ENCODE measurements around the gene THSD4.

THSD4 gene

DNA sequence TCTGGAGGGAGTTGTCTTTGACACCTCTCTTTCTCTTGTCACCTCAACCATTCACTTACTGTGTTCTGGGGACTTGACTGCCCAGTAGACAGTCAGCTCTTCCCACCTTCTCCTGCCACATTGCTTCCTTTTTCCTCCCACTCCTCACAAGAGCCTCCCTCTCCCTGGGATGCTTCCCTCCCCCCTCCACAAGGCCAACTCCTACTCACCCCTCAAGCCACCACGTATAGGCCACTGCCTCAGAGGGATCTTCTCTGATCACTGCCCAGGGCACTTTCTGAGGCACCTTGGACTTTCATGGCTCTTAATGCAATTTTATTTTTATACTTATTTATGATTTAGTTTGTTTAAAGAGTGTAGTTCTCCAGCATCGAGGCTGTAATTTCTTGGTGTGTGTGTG lies 23.2 kb downstream of the THSD4 start:
- H3K36me3 ChIP-seq (ENCODE audit: control insufficient read depth in 1 of 2, insufficient read depth in 2 of 2, low read length in 2 of 2), result no peaks in the 10 kb centered on the region
- no peaks in the 10 kb centered on the region for H3K9me3 ChIP-seq (ENCODE audit: control insufficient read depth in 1 of 2, low read length in 2 of 2)
- no peak overlapping the region for H3K27ac ChIP-seq (ENCODE audit: low read length)
- no peaks in the 10 kb centered on the region for H3K4me1 ChIP-seq (ENCODE audit: control insufficient read depth in 1 of 2, insufficient read depth in 2 of 2, low read length in 2 of 2)
- H3K27me3 ChIP-seq (ENCODE audit: low read depth, low read length), result no peaks in the 10 kb centered on the region
- H3K4me3 ChIP-seq (ENCODE audit: low read depth in 1 of 2, low read length in 2 of 2), result no peak overlapping the region

DNA sequence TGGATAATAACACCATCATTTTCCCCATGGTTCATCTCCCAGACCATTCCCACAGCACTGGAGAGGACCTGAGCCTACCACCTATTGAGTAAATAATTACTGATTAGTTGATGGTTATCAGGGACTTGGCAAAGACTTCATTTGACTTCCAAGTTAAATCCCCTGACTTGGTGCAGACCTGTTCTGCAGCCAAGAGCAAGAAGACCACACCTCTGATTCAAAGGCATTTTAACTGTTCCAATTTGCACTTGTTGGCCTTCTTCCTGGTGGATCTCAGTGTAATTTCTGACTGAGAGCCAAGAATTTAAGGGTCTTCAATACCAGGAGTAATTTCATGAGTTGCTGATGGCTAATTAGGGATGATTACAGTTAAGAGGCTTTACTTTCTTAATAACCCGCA lies 24.0 kb downstream of the THSD4 start:
- H3K4me1 ChIP-seq (ENCODE audit: control insufficient read depth in 1 of 2, insufficient read depth in 2 of 2, low read length in 2 of 2), result no peaks in the 10 kb centered on the region
- no peak overlapping the region for H3K4me3 ChIP-seq (ENCODE audit: low read depth in 1 of 2, low read length in 2 of 2)
- H3K36me3 ChIP-seq (ENCODE audit: control insufficient read depth in 1 of 2, insufficient read depth in 2 of 2, low read length in 2 of 2), result no peaks in the 10 kb centered on the region
- no peak overlapping the region for H3K27ac ChIP-seq (ENCODE audit: low read length)
- no peaks in the 10 kb centered on the region for H3K27me3 ChIP-seq (ENCODE audit: low read depth, low read length)
- H3K9me3 ChIP-seq (ENCODE audit: control insufficient read depth in 1 of 2, low read length in 2 of 2), result no peaks in the 10 kb centered on the region

DNA sequence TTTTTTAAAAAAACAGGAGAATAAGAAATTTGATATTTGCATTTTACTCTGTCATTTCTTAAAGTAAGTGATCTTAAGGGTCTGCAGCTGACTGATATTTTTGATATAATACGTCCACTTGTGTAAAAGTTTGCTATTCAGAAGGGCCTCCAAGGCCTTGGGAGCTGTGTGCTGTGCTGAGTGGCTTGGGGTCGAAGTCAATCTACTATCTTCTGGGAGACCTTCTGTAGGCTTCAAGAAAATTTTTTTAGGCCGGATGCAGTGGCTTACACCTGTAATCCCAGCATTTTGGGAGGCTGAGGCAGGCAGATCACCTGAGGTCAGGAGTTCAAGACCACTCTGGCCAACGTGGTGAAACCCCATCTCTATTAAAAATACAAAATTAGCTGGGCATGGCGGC lies 26.3 kb downstream of the THSD4 start:
- Histone ChIP-seq H3K27me3 (ENCODE audit: low read depth, low read length) (no peaks in the 10 kb centered on the region), H3K27ac (ENCODE audit: low read length) (no peak overlapping the region), H3K36me3 (ENCODE audit: control insufficient read depth in 1 of 2, insufficient read depth in 2 of 2, low read length in 2 of 2) (no peaks in the 10 kb centered on the region), H3K9me3 (ENCODE audit: control insufficient read depth in 1 of 2, low read length in 2 of 2) (no peaks in the 10 kb centered on the region), H3K4me1 (ENCODE audit: control insufficient read depth in 1 of 2, insufficient read depth in 2 of 2, low read length in 2 of 2) (no peaks in the 10 kb centered on the region), H3K4me3 (ENCODE audit: low read depth in 1 of 2, low read length in 2 of 2) (no peak overlapping the region)

DNA sequence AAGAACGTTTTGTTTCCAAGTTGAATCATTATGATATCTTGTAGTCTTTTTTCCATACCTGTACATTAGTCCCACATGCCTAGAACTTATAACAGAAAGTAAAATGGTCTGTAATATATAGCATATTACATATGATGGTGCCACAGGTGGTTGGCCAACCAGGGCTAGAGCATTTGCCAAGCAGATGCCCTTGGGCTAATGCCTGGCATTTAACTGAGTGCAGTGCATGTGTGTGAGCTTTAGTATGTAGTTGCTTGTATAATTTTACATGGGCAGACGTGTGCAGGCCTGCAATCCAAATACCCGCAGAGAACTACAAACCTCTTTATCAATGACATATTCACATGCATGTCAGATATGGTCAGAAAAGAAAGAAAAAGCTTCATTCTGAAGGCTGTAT lies 27.5 kb downstream of the THSD4 start:
- H3K27ac ChIP-seq (ENCODE audit: low read length), result no peak overlapping the region
- H3K27me3 ChIP-seq (ENCODE audit: low read depth, low read length), result no peaks in the 10 kb centered on the region
- no peaks in the 10 kb centered on the region for H3K36me3 ChIP-seq (ENCODE audit: control insufficient read depth in 1 of 2, insufficient read depth in 2 of 2, low read length in 2 of 2)
- no peak overlapping the region for H3K4me3 ChIP-seq (ENCODE audit: low read depth in 1 of 2, low read length in 2 of 2)
- no peaks in the 10 kb centered on the region for H3K9me3 ChIP-seq (ENCODE audit: control insufficient read depth in 1 of 2, low read length in 2 of 2)
- no peaks in the 10 kb centered on the region for H3K4me1 ChIP-seq (ENCODE audit: control insufficient read depth in 1 of 2, insufficient read depth in 2 of 2, low read length in 2 of 2)

DNA sequence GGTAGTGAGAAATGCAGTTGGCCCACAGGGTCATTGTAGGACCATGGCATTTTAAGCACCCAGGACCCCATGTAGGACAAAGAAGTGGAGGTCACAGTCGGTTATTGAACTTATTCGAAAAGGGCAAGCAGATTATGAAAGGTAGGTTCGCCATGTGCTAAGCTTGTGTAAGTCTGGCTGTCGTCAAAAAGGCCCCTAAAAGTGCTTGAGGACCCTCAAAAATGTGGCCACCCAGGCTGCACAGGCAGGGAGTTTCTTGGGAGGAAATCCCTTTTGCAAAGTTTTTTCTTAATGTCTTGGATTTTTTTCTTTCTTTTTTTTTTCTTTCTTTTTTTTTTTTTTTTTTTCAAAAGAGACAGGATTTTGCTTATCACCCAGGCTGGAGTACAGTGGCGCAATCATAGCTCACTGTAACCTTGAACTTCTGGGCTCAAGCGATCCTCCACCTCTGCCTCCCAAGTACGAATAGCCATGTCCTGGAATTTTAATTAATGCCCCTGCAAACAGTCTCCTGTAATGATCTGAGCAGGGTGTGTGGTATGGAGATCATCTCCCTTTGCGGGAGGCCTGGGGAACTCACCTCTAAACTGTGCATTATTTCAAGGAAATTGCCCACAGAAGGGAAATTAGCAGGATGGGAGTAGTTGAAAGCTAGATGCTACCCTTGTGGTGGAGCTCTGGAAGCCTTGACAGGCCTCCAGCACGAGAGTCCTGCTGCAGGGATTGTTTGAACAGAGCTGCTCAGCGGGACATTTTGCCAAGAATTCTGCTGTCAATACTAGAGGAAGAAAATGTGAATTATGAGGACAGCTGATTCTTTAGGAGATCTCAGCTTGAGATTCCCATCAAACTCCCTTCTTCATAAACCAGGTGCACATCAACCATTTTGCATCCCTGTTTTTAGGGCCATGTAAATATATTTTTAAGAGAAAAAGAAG lies 28.4 kb downstream of the THSD4 start:
- Histone ChIP-seq H3K9me3 (ENCODE audit: control insufficient read depth in 1 of 2, low read length in 2 of 2) (no peaks in the 10 kb centered on the region), H3K36me3 (ENCODE audit: control insufficient read depth in 1 of 2, insufficient read depth in 2 of 2, low read length in 2 of 2) (no peaks in the 10 kb centered on the region), H3K27ac (ENCODE audit: low read length) (no peak overlapping the region), H3K4me1 (ENCODE audit: control insufficient read depth in 1 of 2, insufficient read depth in 2 of 2, low read length in 2 of 2) (no peaks in the 10 kb centered on the region), H3K27me3 (ENCODE audit: low read depth, low read length) (no peaks in the 10 kb centered on the region), H3K4me3 (ENCODE audit: low read depth in 1 of 2, low read length in 2 of 2) (no peak overlapping the region)

DNA sequence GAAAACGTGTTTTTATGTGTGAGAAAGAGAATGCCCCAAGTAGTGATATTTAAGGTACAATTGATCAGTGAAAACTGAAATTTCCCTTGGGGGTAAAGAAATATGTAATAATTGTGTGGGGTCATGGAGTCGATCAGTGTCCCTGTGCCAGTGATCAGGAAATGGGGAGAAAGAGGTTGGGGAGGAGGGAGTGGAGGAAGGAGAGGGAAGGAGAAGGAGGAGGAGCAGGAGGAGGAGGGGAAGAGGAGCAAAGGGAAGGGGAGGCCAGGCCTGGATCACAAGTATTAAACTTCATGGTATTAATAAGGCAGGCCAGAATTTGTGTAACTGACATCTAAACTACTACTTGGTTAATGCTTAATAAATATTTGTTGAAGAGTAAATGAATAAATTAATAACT lies 30.4 kb downstream of the THSD4 start:
- Histone ChIP-seq H3K27me3 (ENCODE audit: low read depth, low read length) (no peaks in the 10 kb centered on the region), H3K9me3 (ENCODE audit: control insufficient read depth in 1 of 2, low read length in 2 of 2) (no peaks in the 10 kb centered on the region), H3K4me1 (ENCODE audit: control insufficient read depth in 1 of 2, insufficient read depth in 2 of 2, low read length in 2 of 2) (peaks cover 0 to 11% of the 10 kb centered on the region in 2 donors), H3K4me3 (ENCODE audit: low read depth in 1 of 2, low read length in 2 of 2) (no peak overlapping the region), H3K27ac (ENCODE audit: low read length) (no peak overlapping the region), H3K36me3 (ENCODE audit: control insufficient read depth in 1 of 2, insufficient read depth in 2 of 2, low read length in 2 of 2) (no peaks in the 10 kb centered on the region)

DNA sequence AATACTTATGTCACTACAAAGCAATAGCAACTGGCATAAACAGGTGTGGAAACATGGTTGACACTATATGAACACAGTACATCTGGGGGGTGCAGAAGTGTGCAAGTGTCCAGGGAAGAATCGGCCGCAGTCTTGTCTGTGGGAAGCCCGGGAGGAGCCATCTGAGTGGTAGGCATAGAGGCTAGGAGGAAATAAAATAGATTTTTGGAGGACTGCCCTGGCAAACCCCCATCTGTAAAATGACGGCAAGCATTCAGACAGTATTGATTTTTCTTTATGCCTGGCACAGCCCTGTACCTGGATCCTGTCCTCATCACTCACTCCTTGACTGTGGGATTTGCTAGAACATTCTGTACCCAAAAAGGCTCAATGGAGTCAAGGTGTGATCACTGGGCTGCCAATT lies 31.3 kb downstream of the THSD4 start:
- H3K27ac ChIP-seq (ENCODE audit: low read length), result no peak overlapping the region
- H3K4me3 ChIP-seq (ENCODE audit: low read depth in 1 of 2, low read length in 2 of 2), result no peak overlapping the region
- no peaks in the 10 kb centered on the region for H3K27me3 ChIP-seq (ENCODE audit: low read depth, low read length)
- no peaks in the 10 kb centered on the region for H3K36me3 ChIP-seq (ENCODE audit: control insufficient read depth in 1 of 2, insufficient read depth in 2 of 2, low read length in 2 of 2)
- no peaks in the 10 kb centered on the region for H3K9me3 ChIP-seq (ENCODE audit: control insufficient read depth in 1 of 2, low read length in 2 of 2)
- peaks cover 0 to 16% of the 10 kb centered on the region in 2 donors for H3K4me1 ChIP-seq (ENCODE audit: control insufficient read depth in 1 of 2, insufficient read depth in 2 of 2, low read length in 2 of 2)

DNA sequence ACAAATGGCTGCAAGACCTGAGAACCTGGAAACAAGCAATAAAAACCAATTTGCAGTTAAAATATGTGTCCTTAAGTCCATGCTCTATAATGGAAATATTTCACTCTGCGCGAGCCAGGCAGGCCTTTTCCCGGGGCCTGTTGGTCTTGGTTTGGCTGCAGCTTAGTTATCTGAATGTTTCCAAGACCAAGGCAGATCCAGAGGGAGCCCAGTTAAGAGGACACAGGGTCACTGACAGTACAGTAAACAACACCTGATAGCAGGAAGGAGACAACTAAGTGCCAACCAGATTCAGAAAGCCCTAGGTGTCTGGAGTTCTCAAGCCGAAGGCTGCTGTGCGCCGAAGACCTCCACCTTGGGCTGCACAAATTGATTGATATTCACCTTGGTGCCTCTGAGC lies 32.8 kb downstream of the THSD4 start:
- H3K9me3 ChIP-seq (ENCODE audit: control insufficient read depth in 1 of 2, low read length in 2 of 2), result no peaks in the 10 kb centered on the region
- no peaks in the 10 kb centered on the region for H3K27me3 ChIP-seq (ENCODE audit: low read depth, low read length)
- no peak overlapping the region for H3K27ac ChIP-seq (ENCODE audit: low read length)
- no peaks in the 10 kb centered on the region for H3K36me3 ChIP-seq (ENCODE audit: control insufficient read depth in 1 of 2, insufficient read depth in 2 of 2, low read length in 2 of 2)
- no peak overlapping the region for H3K4me3 ChIP-seq (ENCODE audit: low read depth in 1 of 2, low read length in 2 of 2)
- H3K4me1 ChIP-seq (ENCODE audit: control insufficient read depth in 1 of 2, insufficient read depth in 2 of 2, low read length in 2 of 2), result peaks cover 0 to 24% of the 10 kb centered on the region in 2 donors

DNA sequence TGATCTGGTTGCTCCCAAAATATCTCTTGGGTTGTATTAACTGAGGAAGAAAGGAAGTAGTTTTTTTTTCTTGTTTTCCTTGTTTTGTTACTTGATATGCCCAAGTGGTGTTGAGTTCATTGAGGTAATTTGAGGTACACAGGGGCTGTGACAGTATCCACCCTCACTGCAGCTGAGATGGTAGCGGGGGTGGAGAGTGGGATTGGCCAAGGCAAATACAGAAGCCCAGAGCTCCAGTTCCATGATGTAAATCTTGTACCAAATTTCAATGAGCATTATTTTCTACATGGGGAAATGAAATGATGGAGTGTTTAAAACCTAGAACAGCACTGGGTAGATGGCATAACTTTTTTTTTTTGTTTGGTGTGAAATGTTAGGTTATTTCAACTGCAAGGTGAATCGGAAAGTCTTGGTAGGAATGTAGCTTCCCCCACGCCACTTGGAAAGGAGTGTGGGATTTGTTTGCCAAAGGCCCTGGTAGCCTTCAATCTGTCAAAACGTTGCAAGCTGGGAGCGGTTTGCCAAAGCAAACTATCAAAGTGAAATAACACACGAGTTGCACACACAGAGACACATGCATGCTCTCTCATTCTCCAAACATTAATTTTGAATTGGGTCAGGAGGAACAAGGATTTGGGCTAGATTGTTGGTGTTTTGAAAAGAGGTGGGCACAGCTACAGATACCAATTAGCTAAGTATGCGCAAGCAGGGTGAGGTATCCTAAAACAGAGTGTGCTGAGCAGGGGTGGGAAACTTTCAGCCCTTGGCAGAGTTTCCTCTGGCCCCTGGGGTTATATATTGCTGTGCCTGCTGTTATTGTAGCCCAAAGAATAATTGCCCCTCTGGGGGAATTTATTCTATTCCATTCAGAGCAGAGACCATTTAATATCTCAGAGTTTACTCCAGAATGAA lies 34.6 kb downstream of the THSD4 start:
- Histone ChIP-seq H3K27ac (ENCODE audit: low read length) (no peak overlapping the region), H3K4me1 (ENCODE audit: control insufficient read depth in 1 of 2, insufficient read depth in 2 of 2, low read length in 2 of 2) (peaks cover 0 to 24% of the 10 kb centered on the region in 2 donors)

DNA sequence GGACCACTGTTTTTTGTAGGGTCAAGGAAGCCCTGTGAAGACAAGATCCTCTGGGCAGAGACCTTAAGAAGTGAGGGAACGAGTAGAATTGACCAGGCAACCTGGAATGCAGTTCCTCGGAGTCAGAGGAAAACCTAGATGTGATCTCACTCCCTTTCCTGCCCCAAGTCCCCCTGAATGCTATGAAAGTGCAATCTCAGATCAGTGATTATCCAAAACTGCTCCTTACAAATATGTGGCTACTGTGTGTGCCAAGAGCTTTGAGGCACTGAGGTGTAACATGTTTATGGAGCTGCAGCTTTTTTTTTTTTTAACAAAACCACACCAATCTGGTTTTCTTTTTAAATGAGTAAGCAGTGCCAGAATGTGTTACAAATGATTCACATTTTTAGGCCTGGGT lies 35.8 kb downstream of the THSD4 start:
- no peaks in the 10 kb centered on the region for H3K9me3 ChIP-seq (ENCODE audit: control insufficient read depth in 1 of 2, low read length in 2 of 2)
- no peaks in the 10 kb centered on the region for H3K36me3 ChIP-seq (ENCODE audit: control insufficient read depth in 1 of 2, insufficient read depth in 2 of 2, low read length in 2 of 2)
- no peak overlapping the region for H3K4me3 ChIP-seq (ENCODE audit: low read depth in 1 of 2, low read length in 2 of 2)
- peaks cover 0 to 24% of the 10 kb centered on the region in 2 donors for H3K4me1 ChIP-seq (ENCODE audit: control insufficient read depth in 1 of 2, insufficient read depth in 2 of 2, low read length in 2 of 2)
- no peaks in the 10 kb centered on the region for H3K27me3 ChIP-seq (ENCODE audit: low read depth, low read length)
- no peak overlapping the region for H3K27ac ChIP-seq (ENCODE audit: low read length)

More for the DNA sequence above, 34.6 kb downstream of the THSD4 start:
- Histone ChIP-seq H3K27me3 (ENCODE audit: low read depth, low read length) (no peaks in the 10 kb centered on the region), H3K4me3 (ENCODE audit: low read depth in 1 of 2, low read length in 2 of 2) (no peak overlapping the region), H3K9me3 (ENCODE audit: control insufficient read depth in 1 of 2, low read length in 2 of 2) (no peaks in the 10 kb centered on the region), H3K36me3 (ENCODE audit: control insufficient read depth in 1 of 2, insufficient read depth in 2 of 2, low read length in 2 of 2) (no peaks in the 10 kb centered on the region)

DNA sequence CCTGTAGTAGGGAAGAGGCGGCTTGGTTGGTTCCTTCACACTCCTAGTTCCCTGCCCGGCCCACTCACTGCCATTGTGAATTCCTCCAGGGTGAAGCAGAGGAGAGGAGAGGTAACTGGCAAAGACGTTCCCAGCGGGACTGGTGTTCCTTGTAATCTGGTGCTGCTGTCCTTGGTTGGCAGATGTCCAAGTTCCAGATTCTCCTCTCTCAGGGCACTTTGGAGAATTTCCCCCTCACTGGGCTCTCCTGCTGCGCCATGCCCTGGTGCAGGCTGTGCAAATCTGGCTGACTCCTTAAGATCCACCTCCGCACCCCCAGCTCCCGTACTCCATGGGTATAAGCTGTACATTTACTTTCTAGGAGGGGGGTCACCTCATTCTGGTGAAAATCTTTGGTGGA lies 37.3 kb downstream of the THSD4 start:
- H3K36me3 ChIP-seq (ENCODE audit: control insufficient read depth in 1 of 2, insufficient read depth in 2 of 2, low read length in 2 of 2), result no peaks in the 10 kb centered on the region
- no peak overlapping the region for H3K27ac ChIP-seq (ENCODE audit: low read length)
- H3K27me3 ChIP-seq (ENCODE audit: low read depth, low read length), result no peaks in the 10 kb centered on the region
- no peaks in the 10 kb centered on the region for H3K9me3 ChIP-seq (ENCODE audit: control insufficient read depth in 1 of 2, low read length in 2 of 2)
- no peak overlapping the region for H3K4me3 ChIP-seq (ENCODE audit: low read depth in 1 of 2, low read length in 2 of 2)
- peaks cover 0 to 24% of the 10 kb centered on the region in 2 donors for H3K4me1 ChIP-seq (ENCODE audit: control insufficient read depth in 1 of 2, insufficient read depth in 2 of 2, low read length in 2 of 2)
